Stomach (tissue), 4 donors: ENCODE results near the gene PLEKHO2.
A peak's percentile ranks its signal among the peaks of the same experiment; 100 is the strongest.

ENCODE experiments used
- EP300 ChIP-seq: sonication (generic); formaldehyde crosslinking; IDR thresholded peaks from one replicate; pipeline ENCODE4 v1.6.1; 2017; ENCODE audit warnings: antibody characterized with exemption
- POLR2A ChIP-seq, 4 donors: fragments of 450-650 bp; IDR thresholded peaks; one replicate each; pipeline ENCODE4 v1.6.1; 2016; ENCODE audit warnings: antibody characterized with exemption in 4 of 4, control low read depth in 2 of 4, mild to moderate bottlenecking in 1 of 4, moderate library complexity in 1 of 4
- POLR2AphosphoS5 ChIP-seq, 3 donors: sonication (generic); formaldehyde crosslinking; IDR thresholded peaks; one replicate each; pipeline ENCODE4 v1.6.1; 2016; ENCODE audit warnings: antibody characterized with exemption in 3 of 3
- TF ChIP-seq, protein P1 (sequence below), 7 experiments: fragments of 450-650 bp in 4 of 7; fragments of 200-600 bp in 3 of 7; sonication (generic) in 3 of 7; IDR thresholded peaks; one replicate each; pipeline ENCODE4 v1.5.1; 2016 to 2019; ENCODE audit warnings: antibody characterized with exemption in 7 of 7, control low read depth in 2 of 7, mild to moderate bottlenecking in 1 of 7

DNA sequence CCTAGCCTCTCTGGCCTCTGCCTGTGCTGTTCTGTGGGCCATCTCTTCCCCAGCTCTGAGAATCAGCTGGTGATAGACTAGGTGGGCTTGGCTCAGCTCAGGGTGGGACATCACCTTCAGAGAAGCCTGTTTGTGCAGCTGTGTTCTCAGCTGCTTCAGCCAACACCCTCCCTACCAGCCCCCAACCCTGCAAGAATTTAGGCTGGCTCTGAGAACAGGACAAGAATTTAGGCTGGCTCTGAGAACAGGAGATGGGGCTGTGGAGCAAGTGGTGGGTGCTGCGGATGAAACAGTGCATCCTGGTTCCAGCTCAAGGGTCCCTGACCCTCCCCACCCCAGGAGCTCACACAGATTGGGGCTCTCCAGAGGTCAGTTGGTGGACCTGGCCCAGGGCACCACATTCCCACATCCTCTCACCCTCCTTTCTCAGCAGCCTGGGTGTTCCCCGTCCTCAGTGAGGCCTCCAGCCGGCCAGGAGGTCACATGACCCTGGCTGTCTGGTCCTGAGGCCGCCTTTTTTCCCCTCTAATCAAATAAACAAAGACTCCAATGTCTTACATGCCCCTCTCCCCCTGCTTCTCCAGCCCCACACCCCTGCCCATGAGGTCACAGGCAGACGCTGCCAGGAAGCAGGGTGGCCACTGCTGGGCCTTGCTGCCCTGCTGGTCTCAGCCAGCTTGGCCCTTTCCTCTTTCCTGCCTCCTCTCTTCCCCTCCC, 14.9 kb downstream of the PLEKHO2 start:
- TF ChIP-seq, protein P1, sequence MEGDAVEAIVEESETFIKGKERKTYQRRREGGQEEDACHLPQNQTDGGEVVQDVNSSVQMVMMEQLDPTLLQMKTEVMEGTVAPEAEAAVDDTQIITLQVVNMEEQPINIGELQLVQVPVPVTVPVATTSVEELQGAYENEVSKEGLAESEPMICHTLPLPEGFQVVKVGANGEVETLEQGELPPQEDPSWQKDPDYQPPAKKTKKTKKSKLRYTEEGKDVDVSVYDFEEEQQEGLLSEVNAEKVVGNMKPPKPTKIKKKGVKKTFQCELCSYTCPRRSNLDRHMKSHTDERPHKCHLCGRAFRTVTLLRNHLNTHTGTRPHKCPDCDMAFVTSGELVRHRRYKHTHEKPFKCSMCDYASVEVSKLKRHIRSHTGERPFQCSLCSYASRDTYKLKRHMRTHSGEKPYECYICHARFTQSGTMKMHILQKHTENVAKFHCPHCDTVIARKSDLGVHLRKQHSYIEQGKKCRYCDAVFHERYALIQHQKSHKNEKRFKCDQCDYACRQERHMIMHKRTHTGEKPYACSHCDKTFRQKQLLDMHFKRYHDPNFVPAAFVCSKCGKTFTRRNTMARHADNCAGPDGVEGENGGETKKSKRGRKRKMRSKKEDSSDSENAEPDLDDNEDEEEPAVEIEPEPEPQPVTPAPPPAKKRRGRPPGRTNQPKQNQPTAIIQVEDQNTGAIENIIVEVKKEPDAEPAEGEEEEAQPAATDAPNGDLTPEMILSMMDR (IDR thresholded peaks at IDR 0.05) = no peak
- TF ChIP-seq POLR2A (IDR thresholded peaks at IDR 0.05) = no peak
- peak in 2 of 3 donors; percentile 2 to 7 for TF ChIP-seq POLR2AphosphoS5 (IDR thresholded peaks at IDR 0.05)
- TF ChIP-seq EP300 = peak; percentile 15
